Omental fat pad (tissue), 4 donors: ENCODE results near the gene MED19. TPM values are rescaled to one million over a fixed set of nuclear protein-coding genes. Genes with fewer than 3 reads are reported as not detected.
A peak's percentile ranks its signal among the peaks of the same experiment; 100 is the strongest.

Source experiments
- ATAC-seq: fragments of 150-250 bp; one replicate; pipeline ENCODE4 v1.9.1; 2016; ENCODE audit warnings: mild to moderate bottlenecking, moderate library complexity; ENCODE audit not compliant: low FRiP score
- DNase-seq: peaks from one replicate; pipeline ENCODE4 v3.0.0-alpha.2; 2019; ENCODE audit warnings: low spot score
- CTCF ChIP-seq, 3 donors: fragments of 450-650 bp; IDR thresholded peaks; one replicate each; pipeline ENCODE4 v1.5.1; 2016 to 2017; ENCODE audit warnings: antibody characterized with exemption in 3 of 3, mild to moderate bottlenecking in 3 of 3, moderate library complexity in 2 of 3
- total RNA-seq, 4 donors: library from RNA; depleted of rRNA; stranded (reverse); fragments of >200 nt; gene quantifications; one replicate each; pipeline ENCODE4 v1.1.0, GENCODE V29; 2016

The MED19 gene
- total RNA-seq, 4 donors from 2014 or later = 10.7 to 14.4 (median 12.2) TPM

GRCh38 chr11:57679396-57679795 is 32.6 kb downstream of the MED19 start:
- DNase-seq (no peak), ATAC-seq (peak; percentile 34)
- TF ChIP-seq CTCF (IDR thresholded peaks at IDR 0.05) = no peak

GRCh38 chr11:57675176-57675941 is 36.7 kb downstream of the MED19 start:
- no peak for ATAC-seq
- TF ChIP-seq CTCF (IDR thresholded peaks at IDR 0.05) = no peak
- DNase-seq = no peak

GRCh38 chr11:57674251-57674650 is 37.8 kb downstream of the MED19 start:
- TF ChIP-seq CTCF (IDR thresholded peaks at IDR 0.05) = no peak
- DNase-seq (no peak), ATAC-seq (no peak)

- TF ChIP-seq CTCF (IDR thresholded peaks at IDR 0.05) = no peak
- DNase-seq = no peak
- peak; percentile 19 for ATAC-seq
Measured at GRCh38 chr11:57668434-57668782, 43.6 kb downstream of the MED19 start.

GRCh38 chr11:57667736-57668433 is 44.1 kb downstream of the MED19 start, which contains the start of gene ZDHHC5:
ZDHHC5 (plus strand) TSS chr11:57668114; CDS start chr11:57673091, 4,977 bp downstream.
- TF ChIP-seq CTCF (IDR thresholded peaks at IDR 0.05) = peak in 1 of 3 donors; percentile 63
- ATAC-seq = peak; percentile 96
- DNase-seq = peak; percentile 92

- ATAC-seq (peak; percentile 91), DNase-seq (peak; percentile 77)
- TF ChIP-seq CTCF (IDR thresholded peaks at IDR 0.05) = no peak
Measured at GRCh38 chr11:57667117-57667735, 44.8 kb downstream of the MED19 start.
